ENCODE results near the gene NOVA2. TPM values are rescaled to one million over a fixed set of nuclear protein-coding genes. Genes with fewer than 3 reads are reported as not detected.
"Not testable (repeated sequence)": the region's sequence is repeated elsewhere in the genome, so short reads cannot be mapped to it uniquely, and the experiment has no call there.

NOVA2 gene
- total and polyA plus RNA-seq, 2 donors: 0.09 to 1.0 TPM

- over 99% methylated on average over 4 of the region's 4 CpGs for WGBS
- H3K4me3 ChIP-seq (ENCODE audit: low read length in 2 of 2): no peak overlapping the region
- peaks cover 0 to 5% of the 10 kb centered on the region in 2 donors for H3K27me3 ChIP-seq (ENCODE audit: control insufficient read depth in 2 of 2, insufficient read depth in 1 of 2, low read length in 1 of 2)
- no peak overlapping the region for H3K27ac ChIP-seq (ENCODE audit: low read depth in 1 of 2, low read length in 1 of 2)
- H3K36me3 ChIP-seq (ENCODE audit: control insufficient read depth in 2 of 2, insufficient read depth in 2 of 2, low read length in 1 of 2): peaks cover 18 to 22% of the 10 kb centered on the region in 2 donors
- H3K4me1 ChIP-seq (ENCODE audit: control insufficient read depth in 2 of 2, insufficient read depth in 2 of 2, low read length in 2 of 2): peaks cover 7 to 18% of the 10 kb centered on the region in 2 donors
- no peaks in the 10 kb centered on the region for H3K9me3 ChIP-seq (ENCODE audit: control insufficient read depth in 2 of 2, insufficient read depth in 1 of 2, low read length in 1 of 2)
- DNase-seq (ENCODE audit: low read depth in 6 of 9, low spot score in 9 of 9): no peak
Observed at GRCh38 chr19:45899919-45900589, 73.6 kb downstream of the NOVA2 start.

- Histone ChIP-seq H3K36me3 (ENCODE audit: control insufficient read depth in 2 of 2, insufficient read depth in 2 of 2, low read length in 1 of 2) (peaks cover 21 to 22% of the 10 kb centered on the region in 2 donors), H3K4me3 (ENCODE audit: low read length in 2 of 2) (no peak overlapping the region), H3K9me3 (ENCODE audit: control insufficient read depth in 2 of 2, insufficient read depth in 1 of 2, low read length in 1 of 2) (no peaks in the 10 kb centered on the region), H3K27me3 (ENCODE audit: control insufficient read depth in 2 of 2, insufficient read depth in 1 of 2, low read length in 1 of 2) (peaks cover 0 to 4% of the 10 kb centered on the region in 2 donors), H3K27ac (ENCODE audit: low read depth in 1 of 2, low read length in 1 of 2) (no peak overlapping the region), H3K4me1 (ENCODE audit: control insufficient read depth in 2 of 2, insufficient read depth in 2 of 2, low read length in 2 of 2) (peaks cover 7 to 18% of the 10 kb centered on the region in 2 donors)
- DNase-seq (ENCODE audit: low read depth in 6 of 9, low spot score in 9 of 9): no peak
- 96% methylated on average over 7 of the region's 7 CpGs for WGBS
Observed at GRCh38 chr19:45899253-45899652, 74.4 kb downstream of the NOVA2 start.

GRCh38 chr19:45897261-45897812, 76.3 kb downstream of the NOVA2 start:
- DNase-seq (ENCODE audit: low read depth in 6 of 9, low spot score in 9 of 9): no peak
- Histone ChIP-seq H3K4me1 (ENCODE audit: control insufficient read depth in 2 of 2, insufficient read depth in 2 of 2, low read length in 2 of 2) (peaks cover 2 to 12% of the 10 kb centered on the region in 2 donors), H3K4me3 (ENCODE audit: low read length in 2 of 2) (no peak overlapping the region), H3K27me3 (ENCODE audit: control insufficient read depth in 2 of 2, insufficient read depth in 1 of 2, low read length in 1 of 2) (peaks cover 0 to 4% of the 10 kb centered on the region in 2 donors), H3K36me3 (ENCODE audit: control insufficient read depth in 2 of 2, insufficient read depth in 2 of 2, low read length in 1 of 2) (peaks cover 24 to 25% of the 10 kb centered on the region in 2 donors), H3K27ac (ENCODE audit: low read depth in 1 of 2, low read length in 1 of 2) (no peak overlapping the region), H3K9me3 (ENCODE audit: control insufficient read depth in 2 of 2, insufficient read depth in 1 of 2, low read length in 1 of 2) (no peaks in the 10 kb centered on the region)
- 98% methylated on average over 8 of the region's 8 CpGs for whole genome bisulfite sequencing

- not testable (repeated sequence) for H3K27ac ChIP-seq (ENCODE audit: low read depth in 1 of 2, low read length in 1 of 2); DNase-seq (ENCODE audit: low read depth in 6 of 9, low spot score in 9 of 9); H3K9me3 ChIP-seq (ENCODE audit: control insufficient read depth in 2 of 2, insufficient read depth in 1 of 2, low read length in 1 of 2); H3K27me3 ChIP-seq (ENCODE audit: control insufficient read depth in 2 of 2, insufficient read depth in 1 of 2, low read length in 1 of 2); H3K4me3 ChIP-seq (ENCODE audit: low read length in 2 of 2); H3K4me1 ChIP-seq (ENCODE audit: control insufficient read depth in 2 of 2, insufficient read depth in 2 of 2, low read length in 2 of 2)
- H3K36me3 ChIP-seq (ENCODE audit: control insufficient read depth in 2 of 2, insufficient read depth in 2 of 2, low read length in 1 of 2): peaks cover 26% of the 10 kb centered on the region in 2 donors
- 99% methylated on average over 12 of the region's 12 CpGs for WGBS
Observed at GRCh38 chr19:45895983-45896599, 77.6 kb downstream of the NOVA2 start.

- H3K27me3 ChIP-seq (ENCODE audit: control insufficient read depth in 2 of 2, insufficient read depth in 1 of 2, low read length in 1 of 2): no peaks in the 10 kb centered on the region
- H3K4me3 ChIP-seq (ENCODE audit: low read length in 2 of 2): no peak overlapping the region
- no peak for DNase-seq (ENCODE audit: low read depth in 6 of 9, low spot score in 9 of 9)
- no peaks in the 10 kb centered on the region for H3K9me3 ChIP-seq (ENCODE audit: control insufficient read depth in 2 of 2, insufficient read depth in 1 of 2, low read length in 1 of 2)
- peaks cover 0 to 2% of the 10 kb centered on the region in 2 donors for H3K4me1 ChIP-seq (ENCODE audit: control insufficient read depth in 2 of 2, insufficient read depth in 2 of 2, low read length in 2 of 2)
- H3K27ac ChIP-seq (ENCODE audit: low read depth in 1 of 2, low read length in 1 of 2): no peak overlapping the region
- WGBS: 96% methylated on average over 9 of the region's 9 CpGs
- peaks cover 26 to 30% of the 10 kb centered on the region in 2 donors for H3K36me3 ChIP-seq (ENCODE audit: control insufficient read depth in 2 of 2, insufficient read depth in 2 of 2, low read length in 1 of 2)
Observed at GRCh38 chr19:45895519-45895972, 78.1 kb downstream of the NOVA2 start.

GRCh38 chr19:45890877-45891276, 82.8 kb downstream of the NOVA2 start:
- no peak overlapping the region for H3K27ac ChIP-seq (ENCODE audit: low read depth in 1 of 2, low read length in 1 of 2)
- WGBS: 97% methylated on average over 17 of the region's 17 CpGs

GRCh38 chr19:45889210-45889885, 84.3 kb downstream of the NOVA2 start:
- Histone ChIP-seq H3K9me3 (ENCODE audit: control insufficient read depth in 2 of 2, insufficient read depth in 1 of 2, low read length in 1 of 2) (no peaks in the 10 kb centered on the region), H3K27ac (ENCODE audit: low read depth in 1 of 2, low read length in 1 of 2) (no peak overlapping the region), H3K4me1 (ENCODE audit: control insufficient read depth in 2 of 2, insufficient read depth in 2 of 2, low read length in 2 of 2) (peaks cover 10 to 20% of the 10 kb centered on the region in 2 donors), H3K36me3 (ENCODE audit: control insufficient read depth in 2 of 2, insufficient read depth in 2 of 2, low read length in 1 of 2) (peaks cover 3 to 20% of the 10 kb centered on the region in 2 donors), H3K27me3 (ENCODE audit: control insufficient read depth in 2 of 2, insufficient read depth in 1 of 2, low read length in 1 of 2) (no peaks in the 10 kb centered on the region), H3K4me3 (ENCODE audit: low read length in 2 of 2) (no peak overlapping the region)
- WGBS: 81% methylated on average over 6 of the region's 6 CpGs
- DNase-seq (ENCODE audit: low read depth in 6 of 9, low spot score in 9 of 9): no peak

More at GRCh38 chr19:45890877-45891276, 82.8 kb downstream of the NOVA2 start:
- H3K4me1 ChIP-seq (ENCODE audit: control insufficient read depth in 2 of 2, insufficient read depth in 2 of 2, low read length in 2 of 2): peaks cover 0 to 12% of the 10 kb centered on the region in 2 donors
- H3K27me3 ChIP-seq (ENCODE audit: control insufficient read depth in 2 of 2, insufficient read depth in 1 of 2, low read length in 1 of 2): no peaks in the 10 kb centered on the region
- H3K4me3 ChIP-seq (ENCODE audit: low read length in 2 of 2): no peak overlapping the region
- H3K9me3 ChIP-seq (ENCODE audit: control insufficient read depth in 2 of 2, insufficient read depth in 1 of 2, low read length in 1 of 2): no peaks in the 10 kb centered on the region
- peaks cover 9 to 27% of the 10 kb centered on the region in 2 donors for H3K36me3 ChIP-seq (ENCODE audit: control insufficient read depth in 2 of 2, insufficient read depth in 2 of 2, low read length in 1 of 2)
- DNase-seq (ENCODE audit: low read depth in 6 of 9, low spot score in 9 of 9): no peak

- H3K4me1 ChIP-seq (ENCODE audit: control insufficient read depth in 2 of 2, insufficient read depth in 2 of 2, low read length in 2 of 2): peaks cover 11 to 37% of the 10 kb centered on the region in 2 donors
- H3K9me3 ChIP-seq (ENCODE audit: control insufficient read depth in 2 of 2, insufficient read depth in 1 of 2, low read length in 1 of 2): no peaks in the 10 kb centered on the region
- no peak for DNase-seq (ENCODE audit: low read depth in 6 of 9, low spot score in 9 of 9)
- H3K36me3 ChIP-seq (ENCODE audit: control insufficient read depth in 2 of 2, insufficient read depth in 2 of 2, low read length in 1 of 2): peaks cover 1 to 21% of the 10 kb centered on the region in 2 donors
- peak overlapping the region; percentile 76 to 96 for H3K4me3 ChIP-seq (ENCODE audit: low read length in 2 of 2)
- 72% methylated on average over 10 of the region's 10 CpGs for WGBS
- peaks cover 0 to 2% of the 10 kb centered on the region in 2 donors for H3K27me3 ChIP-seq (ENCODE audit: control insufficient read depth in 2 of 2, insufficient read depth in 1 of 2, low read length in 1 of 2)
- peak overlapping the region; percentile 97 to 99 for H3K27ac ChIP-seq (ENCODE audit: low read depth in 1 of 2, low read length in 1 of 2)
Observed at GRCh38 chr19:45887200-45887710, 86.4 kb downstream of the NOVA2 start.
